OCI-LY7 (cell line): ENCODE measurements around the gene PALLD. TPM values are rescaled to one million over a fixed set of nuclear protein-coding genes. Genes with fewer than 3 reads are reported as not detected.

Experiments
- BruUV-seq: library from RNA; stranded (reverse); fragments of 400-500 nt; replicated peaks from 2 replicates; lab custom pipeline; 2021; lab: Mats Ljungman, UMichigan
- CTCF ChIA-PET: fragments of 300-600 bp; sonication (Branson Sonifier 250); formaldehyde crosslinking; loops from one replicate; lab custom pipeline; 2022; ENCODE audit warnings: antibody characterized with exemption; ENCODE audit not compliant: unreplicated experiment; lab: Charles Lee
- POLR2A ChIA-PET: fragments of 300-600 bp; sonication (Branson Sonifier 250); formaldehyde crosslinking; loops from one replicate; lab custom pipeline; 2022; ENCODE audit warnings: antibody characterized with exemption; lab: Charles Lee
- DNase-seq: peaks from one replicate; pipeline ENCODE4 v3.0.0-alpha.2; 2015; ENCODE audit warnings: low spot score
- H2AFZ ChIP-seq: fragments of 200-600 bp; sonication (generic), shearing (Covaris generic); 2 replicates; pipeline ENCODE4 v1.6.1; 2014; ENCODE audit warnings: mild to moderate bottlenecking, antibody characterized with exemption, low read length, moderate library complexity
- H3K27ac ChIP-seq: fragments of 200-600 bp; sonication (generic); 2 replicates; pipeline ENCODE4 v1.5.1; 2014; ENCODE audit warnings: mixed run types, low read depth, mild to moderate bottlenecking, moderate library complexity, low read length, inconsistent platforms; ENCODE audit not compliant: poor library complexity, severe bottlenecking
- H3K36me3 ChIP-seq: fragments of 200-600 bp; sonication (generic); 2 replicates; pipeline ENCODE4 v1.6.1; 2014; ENCODE audit warnings: mild to moderate bottlenecking, antibody characterized with exemption, low read length, moderate library complexity, mixed read lengths; ENCODE audit not compliant: insufficient read depth
- H3K4me1 ChIP-seq: fragments of 200-600 bp; sonication (generic); 2 replicates; pipeline ENCODE4 v1.5.1; 2014; ENCODE audit warnings: mild to moderate bottlenecking, low read length; ENCODE audit not compliant: insufficient read depth, poor library complexity, severe bottlenecking
- H3K4me2 ChIP-seq: fragments of 200-600 bp; sonication (generic); 2 replicates; pipeline ENCODE4 v1.6.1; 2014; ENCODE audit warnings: mild to moderate bottlenecking, low read length
- H3K4me3 ChIP-seq: fragments of 200-600 bp; sonication (generic); 2 replicates; pipeline ENCODE4 v1.5.1; 2014; ENCODE audit warnings: mild to moderate bottlenecking, low read depth, low read length; ENCODE audit not compliant: poor library complexity, severe bottlenecking
- H3K79me2 ChIP-seq: fragments of 200-600 bp; sonication (generic); 2 replicates; pipeline ENCODE4 v1.6.1; 2016; ENCODE audit warnings: low read depth, mild to moderate bottlenecking, low read length, moderate library complexity, mixed read lengths; ENCODE audit not compliant: insufficient read depth
- H3K9me2 ChIP-seq: fragments of 200-600 bp; sonication (generic); 2 replicates; pipeline ENCODE4 v1.6.1; 2016; ENCODE audit warnings: mild to moderate bottlenecking, low read length, mixed read lengths; ENCODE audit not compliant: insufficient read depth
- H3K9me3 ChIP-seq: fragments of 200-600 bp; sonication (generic); 2 replicates; pipeline ENCODE4 v1.6.1; 2014; ENCODE audit warnings: mild to moderate bottlenecking, mixed run types, low read length, mixed read lengths
- H4K20me1 ChIP-seq: fragments of 200-600 bp; sonication (generic); 2 replicates; pipeline ENCODE4 v1.6.1; 2014; ENCODE audit warnings: mild to moderate bottlenecking, antibody characterized with exemption, low read length, moderate library complexity, mixed read lengths; ENCODE audit not compliant: insufficient read depth
- CTCF ChIP-seq: fragments of 200-600 bp; sonication (generic); conservative IDR thresholded peaks from 2 replicates; pipeline ENCODE4 v1.5.1; 2014; ENCODE audit warnings: mild to moderate bottlenecking, antibody characterized with exemption, low read length, moderate library complexity, mixed read lengths
- EZH2phosphoT487 ChIP-seq: fragments of 200-600 bp; sonication (generic); IDR thresholded peaks from 2 replicates; pipeline ENCODE4 v1.6.1; 2018; ENCODE audit warnings: low read depth, borderline replicate concordance, mild to moderate bottlenecking, mixed run types, antibody characterized with exemption, low read length, moderate library complexity, mixed read lengths
- intact Hi-C: fragments of 100-400 bp; cut with micrococcal nuclease; formaldehyde crosslinking; loops from one replicate; pipeline ENCODE4 v1.10.0; 2022; ENCODE audit not compliant: unreplicated experiment
- total RNA-seq, 2 experiments: library from RNA; depleted of rRNA in 1 of 2; stranded (reverse); fragments of >200 nt in 1 of 2; shearing (Covaris generic) in 1 of 2; gene quantifications; 2 replicates each; pipeline ENCODE4 v1.2.3, GENCODE V29; 2014 to 2022

The PALLD gene
- total RNA-seq, 2 experiments from 2014 or later = 0.73 to 2.8 TPM

GRCh38 chr4:168654848-168655174 is 158.0 kb downstream of the PALLD start:
- no peak for DNase-seq
- Histone ChIP-seq H3K9me2 (no peaks in the 10 kb centered on the region), H3K27ac (no peak overlapping the region), H3K4me1 (no peaks in the 10 kb centered on the region), H3K36me3 (no peaks in the 10 kb centered on the region), H3K4me2 (no peak overlapping the region), H3K79me2 (no peaks in the 10 kb centered on the region), H3K9me3 (no peaks in the 10 kb centered on the region), H3K4me3 (no peak overlapping the region), H2AFZ (no peak overlapping the region), H4K20me1 (no peaks in the 10 kb centered on the region)
- TF ChIP-seq EZH2phosphoT487 (no peak), CTCF (no peak)
- intact Hi-C loops = no loop called here
- POLR2A ChIA-PET = interaction anchor here (0.8 kb wide), 1 partner anchor 626 kb away, joined by 3 read pairs; no protein-coding TSS in a partner anchor
- CTCF ChIA-PET = no interaction called here
- no TSS peak for BruUV-seq

- BruUV-seq = no TSS peak
- no peak for DNase-seq
- no peak overlapping the region for H3K4me2 ChIP-seq
Observed at GRCh38 chr4:168655182-168655581, 158.3 kb downstream of the PALLD start.

More at GRCh38 chr4:168655182-168655581, 158.3 kb downstream of the PALLD start:
- Histone ChIP-seq H3K36me3 (no peaks in the 10 kb centered on the region), H3K9me2 (no peaks in the 10 kb centered on the region), H3K27ac (no peak overlapping the region), H3K4me1 (no peaks in the 10 kb centered on the region), H3K9me3 (no peaks in the 10 kb centered on the region), H4K20me1 (no peaks in the 10 kb centered on the region), H3K79me2 (no peaks in the 10 kb centered on the region), H2AFZ (no peak overlapping the region), H3K4me3 (no peak overlapping the region)
- POLR2A ChIA-PET = interaction anchor here (0.8 kb wide), 1 partner anchor 625 kb away, joined by 3 read pairs; no protein-coding TSS in a partner anchor
- no peak for TF ChIP-seq CTCF
- no peak for TF ChIP-seq EZH2phosphoT487
- intact Hi-C loops = no loop called here
- CTCF ChIA-PET = no interaction called here
